Endothelial cell of umbilical vein (primary cell): ENCODE measurements around the gene TTC34. TPM values are rescaled to one million over a fixed set of nuclear protein-coding genes. Genes with fewer than 3 reads are reported as not detected.

ENCODE experiments used
- BruUV-seq: library from RNA; stranded (reverse); fragments of 400-500 nt; replicated peaks from 2 replicates; lab custom pipeline; 2021; lab: Mats Ljungman, UMichigan
- CTCF ChIA-PET: fragments of 300-600, 350-600 bp; sonication (Branson Sonifier 250); formaldehyde crosslinking; loops from one replicate; lab custom pipeline; 2021; ENCODE audit warnings: antibody characterized with exemption, inconsistent platforms; lab: Charles Lee
- POLR2A ChIA-PET: fragments of 300-600, 350-600 bp; sonication (Branson Sonifier 250); formaldehyde crosslinking; loops from one replicate; lab custom pipeline; 2021; ENCODE audit warnings: antibody characterized with exemption, inconsistent platforms; lab: Charles Lee
- DNase-seq: peaks from one replicate; pipeline ENCODE4 v3.0.0-alpha.2; 2011; ENCODE audit warnings: low read depth, low spot score
- FAIRE-seq: peaks from 2 replicates; lab custom pipeline; 2011; peaks lifted over from hg19 to GRCh38; lab: Jason Lieb, UNC
- H2AFZ ChIP-seq: 2 replicates; pipeline ENCODE4 v1.6.0; 2012; ENCODE audit warnings: low read depth, low read length, control low read depth, inconsistent platforms
- H3K27ac ChIP-seq: 2 replicates; pipeline ENCODE4 v1.5.1; 2011; ENCODE audit warnings: low read depth, mild to moderate bottlenecking, control low read depth, low read length, moderate library complexity; ENCODE audit not compliant: insufficient read depth
- H3K27me3 ChIP-seq, 2 experiments: 2 replicates each; pipeline versions ENCODE4 v1.6.0 to v1.6.1; 2011; ENCODE audit warnings: low read length in 2 of 2, mixed read lengths in 1 of 2; ENCODE audit not compliant: control insufficient read depth in 2 of 2, insufficient read depth in 2 of 2
- H3K36me3 ChIP-seq, 2 experiments: 2 replicates in 1 of 2; 3 replicates in 1 of 2; pipeline ENCODE4 v1.5.1; 2011; ENCODE audit warnings: low read length in 2 of 2, mild to moderate bottlenecking in 1 of 2, moderate library complexity in 1 of 2; ENCODE audit not compliant: control insufficient read depth in 2 of 2, insufficient read depth in 2 of 2; ENCODE audit errors: extremely low read depth in 1 of 2
- H3K4me1 ChIP-seq: 3 replicates; pipeline ENCODE4 v1.5.1; 2011; ENCODE audit warnings: mild to moderate bottlenecking, low read length; ENCODE audit not compliant: control insufficient read depth, insufficient read depth; ENCODE audit errors: extremely low read depth
- H3K4me2 ChIP-seq: 2 replicates; pipeline ENCODE4 v1.6.1; 2011; ENCODE audit warnings: low read length, control low read depth, mixed read lengths; ENCODE audit not compliant: insufficient read depth
- H3K4me3 ChIP-seq, 3 experiments: fragments of 200-600 bp in 1 of 3; sonication (generic), shearing (Covaris generic) in 1 of 3; replicated peaks in 1 of 3; 2 replicates each; pipeline ENCODE4 v1.5.1; 2011 to 2016; ENCODE audit warnings: control low read depth in 3 of 3, low read length in 3 of 3, mild to moderate bottlenecking in 2 of 3, inconsistent platforms in 1 of 3, low read depth in 1 of 3, moderate library complexity in 1 of 3; ENCODE audit not compliant: insufficient read depth in 1 of 3
- H3K79me2 ChIP-seq: 2 replicates; pipeline ENCODE4 v1.6.0; 2012; ENCODE audit warnings: low read length, inconsistent platforms; ENCODE audit not compliant: control insufficient read depth, insufficient read depth
- H3K9ac ChIP-seq: replicated peaks from 2 replicates; pipeline ENCODE3; 2011; ENCODE audit warnings: low read length, control low read depth; ENCODE audit not compliant: insufficient read depth; ENCODE audit errors: extremely low read depth
- H3K9me1 ChIP-seq: replicated peaks from 3 replicates; pipeline ENCODE4 v1.6.0; 2011; ENCODE audit warnings: mild to moderate bottlenecking, low read length; ENCODE audit not compliant: control insufficient read depth, insufficient read depth; ENCODE audit errors: extremely low read depth
- H3K9me3 ChIP-seq: replicated peaks from 2 replicates; pipeline ENCODE4 v1.5.1; 2012; ENCODE audit warnings: low read length, inconsistent platforms; ENCODE audit not compliant: control insufficient read depth, insufficient read depth
- H4K20me1 ChIP-seq: replicated peaks from 2 replicates; pipeline ENCODE3; 2011; ENCODE audit warnings: mild to moderate bottlenecking, low read length; ENCODE audit not compliant: control insufficient read depth, insufficient read depth; ENCODE audit errors: extremely low read depth
- EZH2 ChIP-seq: IDR thresholded peaks from 2 replicates; pipeline ENCODE4 v1.6.1; 2012; ENCODE audit warnings: borderline replicate concordance, low read depth, mild to moderate bottlenecking, moderate library complexity, low read length, inconsistent platforms; ENCODE audit not compliant: severe bottlenecking
- FOS ChIP-seq: IDR thresholded peaks from 2 replicates; pipeline ENCODE4 v1.6.1; 2011; ENCODE audit warnings: mild to moderate bottlenecking, low read length, moderate library complexity, borderline replicate concordance; ENCODE audit not compliant: insufficient read depth
- GATA2 ChIP-seq: IDR thresholded peaks from 2 replicates; pipeline ENCODE4 v1.7.0; 2011; ENCODE audit warnings: low read depth, mild to moderate bottlenecking, moderate library complexity, mixed read lengths, low read length; ENCODE audit not compliant: insufficient read length, insufficient read depth
- JUN ChIP-seq: IDR thresholded peaks from 2 replicates; pipeline ENCODE4 v1.6.1; 2011; ENCODE audit warnings: borderline replicate concordance, low read depth; ENCODE audit not compliant: insufficient read length, insufficient read depth
- MYC ChIP-seq: IDR thresholded peaks from one replicate; pipeline ENCODE4 v1.6.1; 2011; ENCODE audit warnings: mild to moderate bottlenecking, low read depth, low read length
- POLR2A ChIP-seq: IDR thresholded peaks from 2 replicates; pipeline ENCODE4 v1.6.1; 2012; ENCODE audit warnings: low read depth, mild to moderate bottlenecking, control low read depth, low read length
- POLR2AphosphoS5 ChIP-seq: IDR thresholded peaks from 2 replicates; pipeline ENCODE4 v1.6.1; 2012; ENCODE audit warnings: low read depth, mild to moderate bottlenecking, control low read depth, low read length, moderate library complexity; ENCODE audit not compliant: insufficient read depth
- dilution Hi-C: fragments of 300-500 bp; cut with MboI; formaldehyde crosslinking; loops from one replicate; pipeline ENCODE4 v1.15.0; 2019; ENCODE audit warnings: low sequenced_read_pairs; ENCODE audit not compliant: extremely low pct_ligation_motif_present
- intact Hi-C: fragments of 100-400 bp; cut with micrococcal nuclease; formaldehyde crosslinking; loops from one replicate; pipeline ENCODE4 v1.10.0; 2022
- polyA plus RNA-seq, 4 experiments: library from polyadenylated mRNA; depleted of rRNA in 3 of 4; stranded (reverse) in 3 of 4; unstranded in 1 of 4; fragments of >200 nt; gene quantifications; 2 replicates each; pipeline versions ENCODE4 v1.2.1 to v1.2.3, GENCODE V29; 2011 to 2012; ENCODE audit warnings: missing spikeins in 1 of 4
- total RNA-seq: library from RNA; stranded (reverse); gene quantifications from 2 replicates; pipeline ENCODE4 v1.2.3, GENCODE V29; 2021
- TF ChIP-seq, protein P1 (sequence below): IDR thresholded peaks from 2 replicates; pipeline ENCODE4 v1.6.1; 2011; ENCODE audit not compliant: insufficient read depth, insufficient read length
- TF ChIP-seq, protein P2 (sequence below), 2 donors: IDR thresholded peaks; 1 replicate in 1 of 2; 2 replicates in 1 of 2; pipeline ENCODE4 v1.5.1; 2011; ENCODE audit warnings: low read length in 2 of 2, mild to moderate bottlenecking in 2 of 2, moderate library complexity in 2 of 2, control low read depth in 1 of 2, inconsistent platforms in 1 of 2, low read depth in 1 of 2; ENCODE audit not compliant: insufficient read depth in 1 of 2; ENCODE audit errors: extremely low read depth in 1 of 2

TTC34 gene
- total and polyA plus RNA-seq, 2 donors (not counting 3 experiments of a cell fraction or from before 2014, with no cell fraction given), result 0.08 to 0.77 TPM

DNA sequence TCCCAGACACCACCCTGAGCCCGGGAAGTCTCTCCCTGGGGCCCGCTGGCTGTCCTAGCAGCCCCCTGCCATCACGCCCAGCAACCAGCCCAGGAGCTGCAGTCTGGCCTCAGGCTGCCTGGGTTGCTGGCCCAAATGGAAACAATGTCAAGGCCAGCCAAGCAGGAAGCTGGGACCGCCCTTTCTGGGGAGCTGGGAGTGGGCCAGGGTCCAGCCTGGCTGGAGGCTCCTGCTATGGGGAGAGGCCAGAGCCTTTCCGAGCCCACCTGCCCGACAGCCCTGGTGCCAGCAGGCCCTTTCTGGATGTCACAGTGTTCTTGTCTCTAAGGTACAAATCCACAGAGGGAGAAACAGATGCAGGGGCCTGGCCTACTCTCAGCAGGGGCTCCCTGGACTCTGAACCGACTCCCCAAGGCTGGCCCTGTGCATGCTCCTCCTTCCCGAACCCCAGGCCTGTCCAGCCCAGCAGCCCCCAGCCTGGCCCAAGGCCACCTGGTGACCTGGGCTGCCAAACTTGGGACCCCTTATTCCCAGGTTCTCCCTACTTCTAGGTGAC lies 167.5 kb downstream of the TTC34 start:
- CTCF ChIA-PET, result interaction anchor here (0.8 kb wide), 1 partner anchor 48 kb away, joined by 3 read pairs; no protein-coding TSS in a partner anchor
- Histone ChIP-seq H3K27me3 (peaks cover 2 to 4% of the 10 kb centered on the region in 2 experiments), H2AFZ (no peak overlapping the region), H3K4me2 (no peak overlapping the region), H3K36me3 (no peaks in the 10 kb centered on the region), H3K27ac (no peak overlapping the region), H3K9ac (no peak overlapping the region), H4K20me1 (no peaks in the 10 kb centered on the region), H3K4me1 (no peaks in the 10 kb centered on the region), H3K9me3 (peaks cover 1% of the 10 kb centered on the region), H3K4me3 (no peak overlapping the region), H3K9me1 (no peaks in the 10 kb centered on the region), H3K79me2 (no peaks in the 10 kb centered on the region)
- TF ChIP-seq, protein P1, sequence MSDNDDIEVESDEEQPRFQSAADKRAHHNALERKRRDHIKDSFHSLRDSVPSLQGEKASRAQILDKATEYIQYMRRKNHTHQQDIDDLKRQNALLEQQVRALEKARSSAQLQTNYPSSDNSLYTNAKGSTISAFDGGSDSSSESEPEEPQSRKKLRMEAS, result no peak
- TF ChIP-seq, protein P2, sequence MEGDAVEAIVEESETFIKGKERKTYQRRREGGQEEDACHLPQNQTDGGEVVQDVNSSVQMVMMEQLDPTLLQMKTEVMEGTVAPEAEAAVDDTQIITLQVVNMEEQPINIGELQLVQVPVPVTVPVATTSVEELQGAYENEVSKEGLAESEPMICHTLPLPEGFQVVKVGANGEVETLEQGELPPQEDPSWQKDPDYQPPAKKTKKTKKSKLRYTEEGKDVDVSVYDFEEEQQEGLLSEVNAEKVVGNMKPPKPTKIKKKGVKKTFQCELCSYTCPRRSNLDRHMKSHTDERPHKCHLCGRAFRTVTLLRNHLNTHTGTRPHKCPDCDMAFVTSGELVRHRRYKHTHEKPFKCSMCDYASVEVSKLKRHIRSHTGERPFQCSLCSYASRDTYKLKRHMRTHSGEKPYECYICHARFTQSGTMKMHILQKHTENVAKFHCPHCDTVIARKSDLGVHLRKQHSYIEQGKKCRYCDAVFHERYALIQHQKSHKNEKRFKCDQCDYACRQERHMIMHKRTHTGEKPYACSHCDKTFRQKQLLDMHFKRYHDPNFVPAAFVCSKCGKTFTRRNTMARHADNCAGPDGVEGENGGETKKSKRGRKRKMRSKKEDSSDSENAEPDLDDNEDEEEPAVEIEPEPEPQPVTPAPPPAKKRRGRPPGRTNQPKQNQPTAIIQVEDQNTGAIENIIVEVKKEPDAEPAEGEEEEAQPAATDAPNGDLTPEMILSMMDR (IDR thresholded peaks at IDR 0.05; ENCODE audit: extremely low read depth in 1 of 2, insufficient read depth in 1 of 2, low read depth in 1 of 2, low read length in 2 of 2), result no peak
- TF ChIP-seq JUN, result no peak
- no peak for TF ChIP-seq FOS
- no peak for TF ChIP-seq MYC
- no peak for TF ChIP-seq POLR2AphosphoS5
- no peak for TF ChIP-seq EZH2
- no peak for TF ChIP-seq POLR2A
- TF ChIP-seq GATA2, result no peak
- intact Hi-C loops (no loop called here), dilution Hi-C loops (no loop called here)
- DNase-seq, result no peak
- BruUV-seq, result no TSS peak
- POLR2A ChIA-PET, result no interaction called here
- FAIRE-seq, result no peak
